GM18907 (cell line): ENCODE results near the gene GPR158.
"Not testable (repeated sequence)": the region's sequence is repeated elsewhere in the genome, so short reads cannot be mapped to it uniquely, and the experiment has no call there.

ENCODE experiments used
- ATAC-seq: cut with Tn5 transposase; IDR thresholded peaks from one replicate; pipeline ENCODE4 v1.9.1; 2021; ENCODE audit warnings: mild to moderate bottlenecking, moderate library complexity; ENCODE audit not compliant: unreplicated experiment

The GPR158 gene

GRCh38 chr10:25300073-25300472 is 125.3 kb downstream of the GPR158 start:
- ATAC-seq: no peak

- ATAC-seq: no peak
Measured at GRCh38 chr10:25304606-25305005, 129.8 kb downstream of the GPR158 start.

GRCh38 chr10:25306386-25306785 is 131.6 kb downstream of the GPR158 start:
- no peak for ATAC-seq

DNA sequence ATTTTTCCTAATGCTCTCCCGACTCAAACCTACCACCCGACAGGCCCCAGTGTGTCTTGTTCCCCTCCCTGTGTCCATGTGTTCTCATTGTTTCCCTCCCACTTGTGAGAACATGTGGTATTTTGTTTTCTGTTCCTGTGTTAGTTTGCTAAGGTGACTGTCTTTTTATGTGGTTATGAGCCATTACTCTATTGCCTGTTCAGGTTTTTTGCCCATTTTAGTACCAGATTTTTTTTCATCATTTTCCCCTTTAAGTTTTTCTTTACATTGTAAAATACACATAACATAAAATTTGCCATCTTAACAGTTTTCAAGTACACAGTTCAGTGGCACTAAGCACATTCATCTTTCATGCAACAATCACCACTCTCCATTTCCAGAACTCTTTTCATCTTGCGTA is 133.5 kb downstream of the GPR158 start:
- ATAC-seq: no peak

- ATAC-seq: not testable (repeated sequence)
Measured at GRCh38 chr10:25317596-25318211, 142.9 kb downstream of the GPR158 start.

DNA sequence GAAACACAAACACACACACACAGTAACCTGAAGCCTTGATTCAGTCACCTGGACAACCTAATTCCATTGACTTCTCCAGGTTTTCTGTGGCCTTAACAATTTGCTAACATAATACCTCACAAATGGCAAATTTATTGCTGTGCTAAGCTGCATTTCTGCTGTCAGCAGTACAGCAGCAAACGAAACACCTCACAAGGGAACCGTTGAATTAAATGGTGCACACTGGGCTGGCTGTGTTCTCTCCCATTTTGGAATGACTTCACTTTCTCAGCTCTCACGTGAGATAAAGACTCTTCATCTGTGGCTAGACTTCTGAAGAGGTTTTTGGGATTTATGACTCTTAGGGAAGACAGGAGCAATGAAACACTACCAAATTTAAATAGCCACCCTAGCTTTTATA is 152.5 kb downstream of the GPR158 start:
- no peak for ATAC-seq

DNA sequence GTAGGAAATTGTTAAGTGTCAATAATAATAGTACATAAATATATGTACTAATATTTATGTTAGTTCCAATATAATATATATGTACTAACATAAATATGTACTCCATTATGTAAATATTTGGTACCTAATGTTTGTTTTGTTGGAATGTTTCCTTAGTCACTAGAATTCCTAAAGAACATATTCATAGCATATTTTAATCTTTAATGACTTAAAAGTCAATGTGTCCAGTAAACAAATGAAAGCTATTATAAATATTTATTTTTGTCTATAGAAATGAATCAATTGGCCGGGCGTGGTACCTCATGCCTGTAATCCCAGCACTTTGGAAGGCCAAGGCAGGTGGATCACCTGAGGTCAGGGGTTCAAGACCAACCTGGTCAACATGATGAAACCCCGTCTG is 153.6 kb downstream of the GPR158 start:
- no peak for ATAC-seq

DNA sequence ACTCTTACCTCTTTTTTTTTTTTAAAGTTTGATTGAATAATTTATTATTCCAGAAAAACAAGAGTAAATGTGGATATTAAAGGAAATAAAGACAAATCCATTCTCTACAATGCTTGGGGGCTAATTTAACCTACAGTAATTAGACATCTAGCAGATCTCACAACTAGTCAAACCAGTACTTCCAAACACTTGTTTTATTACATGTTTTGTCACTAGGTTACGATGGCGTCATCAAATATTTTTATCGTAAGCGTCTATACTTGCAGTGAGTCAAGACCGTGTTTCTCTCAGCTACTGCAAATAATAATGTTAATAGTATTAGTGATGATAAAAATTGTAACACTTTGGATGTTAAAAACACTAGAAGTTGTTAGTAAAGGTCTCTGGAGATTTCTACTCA is 154.8 kb downstream of the GPR158 start:
- ATAC-seq: not testable (repeated sequence)

DNA sequence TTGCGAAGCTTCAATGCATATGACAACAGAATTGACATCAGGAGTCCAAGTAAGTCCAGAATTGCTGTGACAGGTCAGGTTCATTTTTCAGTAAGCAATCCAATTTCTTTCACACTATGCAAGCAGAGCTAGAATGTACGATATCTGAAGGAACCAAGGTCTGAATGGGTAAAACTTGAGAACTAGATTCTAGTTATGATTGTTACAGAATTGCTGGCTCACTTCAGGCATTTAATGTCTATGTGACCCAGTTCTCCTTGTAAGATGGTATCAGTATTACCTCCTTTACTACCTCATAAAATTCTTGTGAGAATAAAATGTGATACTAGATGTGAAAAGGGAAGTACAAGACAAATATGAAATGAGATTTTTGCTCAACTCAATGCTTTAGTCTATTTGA is 159.6 kb downstream of the GPR158 start:
- no peak for ATAC-seq

DNA sequence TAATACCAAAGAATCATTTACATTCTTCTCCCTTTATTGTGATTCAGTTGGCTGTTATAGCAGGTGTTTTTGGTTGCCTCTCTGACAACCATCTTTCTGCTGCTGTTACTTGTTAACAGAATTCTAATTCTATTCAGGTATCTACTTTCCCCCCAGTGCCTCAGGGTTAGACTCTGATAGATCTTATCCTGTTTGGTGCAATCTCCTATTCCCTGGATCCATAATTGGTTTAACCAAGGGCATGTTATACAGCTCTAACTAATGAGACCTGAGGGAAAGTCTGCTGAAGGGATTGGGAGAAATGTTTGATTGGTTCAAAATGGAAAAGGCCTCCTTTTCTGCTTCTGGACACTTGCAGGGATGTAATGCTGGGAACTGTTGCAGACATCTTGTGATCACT is 161.5 kb downstream of the GPR158 start:
- no peak for ATAC-seq

DNA sequence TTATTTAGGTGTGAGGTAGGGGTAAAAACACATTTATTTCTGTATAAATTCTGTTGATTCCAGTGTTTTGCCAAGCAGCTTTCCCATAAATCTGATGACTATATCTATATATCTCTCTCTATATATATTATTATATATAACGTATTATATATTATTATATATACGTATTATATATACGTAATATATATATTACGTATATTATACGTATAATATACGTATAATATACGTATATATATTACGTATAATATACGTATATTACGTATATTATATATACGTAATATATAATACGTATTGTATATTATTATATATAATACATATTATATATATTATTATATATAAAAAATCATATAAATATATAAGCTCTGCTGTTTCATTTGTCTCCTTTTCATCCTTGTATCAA is 163.5 kb downstream of the GPR158 start:
- no peak for ATAC-seq

DNA sequence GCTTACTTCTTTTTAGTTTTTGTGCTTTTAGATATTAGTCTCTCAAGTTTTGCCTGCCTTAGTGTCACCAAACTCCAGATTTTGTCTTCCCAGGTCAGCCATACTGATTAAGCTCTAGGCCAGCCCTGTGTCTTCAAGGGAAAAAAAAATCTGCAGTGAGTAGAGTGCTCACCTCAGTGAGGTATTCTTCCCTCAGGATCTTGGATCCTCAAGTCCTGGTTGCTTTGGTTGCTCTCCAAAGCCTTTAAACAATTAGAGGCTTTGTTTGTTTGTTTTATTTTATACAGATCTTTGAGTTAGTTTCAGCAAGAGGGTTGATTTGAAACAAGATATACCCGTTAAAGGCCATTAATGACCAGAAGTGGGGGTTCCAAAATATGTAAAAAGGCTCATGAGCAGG is 165.2 kb downstream of the GPR158 start:
- no peak for ATAC-seq

DNA sequence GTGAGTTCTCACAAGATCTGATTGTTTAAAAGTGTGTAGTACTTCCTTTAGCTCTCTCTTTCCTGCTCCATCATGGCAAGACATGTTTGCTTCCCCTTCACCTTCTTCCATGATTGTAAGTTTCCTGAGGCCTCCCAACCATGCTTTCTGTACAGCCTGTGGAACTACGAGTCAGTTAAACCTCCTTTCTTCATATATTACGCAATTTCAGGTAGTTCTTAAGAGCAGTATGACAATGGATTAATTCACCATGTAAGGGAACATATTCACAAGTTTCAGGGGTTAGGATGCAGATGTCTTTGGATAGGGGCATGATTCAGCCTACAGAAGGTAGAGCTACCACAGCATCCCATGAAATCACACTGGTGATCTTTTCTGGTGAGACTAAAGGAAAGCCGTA is 174.7 kb downstream of the GPR158 start:
- no peak for ATAC-seq

DNA sequence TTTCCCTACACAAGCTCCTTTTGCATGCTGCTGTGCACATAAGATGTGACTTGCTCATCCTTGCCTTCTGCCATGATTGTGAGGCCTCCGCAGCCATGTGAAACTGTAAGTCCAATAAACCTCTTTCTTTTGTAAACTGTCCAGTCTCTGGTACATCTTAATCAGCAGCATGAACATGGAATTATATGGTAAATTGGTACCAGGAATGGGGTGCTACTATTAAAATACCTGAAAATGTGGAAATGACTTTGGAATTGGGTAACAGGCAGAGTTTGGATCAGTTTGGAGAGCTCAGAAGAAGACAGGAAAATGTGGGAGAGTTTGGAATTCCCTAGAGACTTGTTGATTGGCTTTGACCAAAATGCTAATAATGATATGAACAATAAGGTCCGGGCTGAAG is 181.8 kb downstream of the GPR158 start:
- no peak for ATAC-seq

DNA sequence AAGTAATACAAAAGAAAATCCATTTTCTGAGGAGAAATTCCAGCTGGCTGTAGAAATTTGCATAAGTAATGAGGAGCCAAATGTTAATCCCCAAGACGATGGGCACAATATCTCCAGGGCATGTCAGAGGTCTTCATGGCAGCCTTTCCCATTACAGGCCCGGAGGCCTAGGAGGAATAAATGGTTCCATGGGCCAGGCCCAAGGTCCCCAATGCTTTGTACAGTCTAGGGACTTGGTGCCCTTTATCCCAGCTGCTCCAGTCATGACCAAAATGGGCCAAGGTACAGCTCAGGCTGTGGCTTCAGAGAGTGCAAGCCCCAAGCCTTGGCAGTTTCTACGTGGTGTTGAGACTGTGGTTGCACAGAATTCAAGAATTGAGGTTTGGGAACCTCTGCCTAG is 182.5 kb downstream of the GPR158 start:
- no peak for ATAC-seq

DNA sequence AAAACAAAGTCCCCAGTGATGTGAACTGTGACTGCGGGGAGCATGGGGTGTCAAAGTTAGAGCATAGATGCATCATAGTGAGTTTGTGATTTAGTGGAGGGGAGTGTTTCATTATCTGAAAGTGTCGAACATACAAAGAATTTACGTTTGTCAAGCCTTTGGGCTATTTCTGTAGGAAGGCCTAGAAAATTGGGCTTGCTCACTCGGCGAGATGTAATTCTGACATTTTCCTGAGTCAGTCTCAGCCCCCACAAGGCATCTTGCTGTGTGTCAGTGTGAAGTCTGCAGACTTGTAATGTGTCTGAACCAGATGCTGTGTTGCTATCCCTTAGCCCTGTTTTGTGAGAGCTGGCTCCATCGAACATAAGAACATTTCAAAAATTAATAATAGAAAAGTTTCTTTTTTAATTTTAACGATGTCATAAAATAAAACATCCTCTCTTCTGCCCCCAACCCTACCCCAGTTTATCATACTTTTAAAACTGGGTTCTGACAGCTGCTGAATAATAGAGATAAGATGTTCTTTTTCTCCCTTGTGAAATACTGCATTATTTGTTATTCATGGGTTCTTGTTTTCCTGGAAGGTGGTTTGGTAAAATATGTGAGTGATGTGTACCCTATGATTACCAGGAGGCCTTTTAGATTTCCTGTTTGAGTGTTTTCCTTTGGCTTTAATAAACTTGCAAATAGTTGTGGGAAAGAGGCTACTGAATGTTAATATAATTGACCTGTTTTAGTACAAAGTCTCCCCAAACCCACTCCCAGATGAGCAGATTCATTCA is 207.4 kb downstream of the GPR158 start:
- no peak for ATAC-seq

- not testable (repeated sequence) for ATAC-seq
Measured at GRCh38 chr10:25382901-25383300, 208.1 kb downstream of the GPR158 start.

DNA sequence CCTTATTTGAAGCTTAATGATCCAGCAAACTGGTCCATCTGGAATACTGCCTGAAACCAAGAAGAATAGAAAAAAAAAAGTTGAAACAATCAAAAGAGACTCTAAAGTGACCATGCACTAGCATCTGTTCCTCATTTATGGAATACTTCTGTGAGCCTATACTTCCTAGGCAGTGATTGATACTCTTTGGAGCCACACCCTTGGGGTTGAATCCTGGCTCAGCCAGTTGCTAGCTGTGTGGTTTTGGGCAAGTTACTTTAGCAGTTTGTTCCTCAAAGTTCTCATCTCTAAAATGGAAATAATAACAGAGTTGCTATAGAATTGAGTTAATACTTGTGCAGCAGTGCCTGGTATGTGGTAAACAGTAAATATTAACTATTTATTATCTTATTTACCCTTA is 208.9 kb downstream of the GPR158 start:
- no peak for ATAC-seq

- ATAC-seq: no peak
Measured at GRCh38 chr10:25384618-25385017, 209.8 kb downstream of the GPR158 start.

GRCh38 chr10:25388188-25388861 is 213.5 kb downstream of the GPR158 start:
- no peak for ATAC-seq

DNA sequence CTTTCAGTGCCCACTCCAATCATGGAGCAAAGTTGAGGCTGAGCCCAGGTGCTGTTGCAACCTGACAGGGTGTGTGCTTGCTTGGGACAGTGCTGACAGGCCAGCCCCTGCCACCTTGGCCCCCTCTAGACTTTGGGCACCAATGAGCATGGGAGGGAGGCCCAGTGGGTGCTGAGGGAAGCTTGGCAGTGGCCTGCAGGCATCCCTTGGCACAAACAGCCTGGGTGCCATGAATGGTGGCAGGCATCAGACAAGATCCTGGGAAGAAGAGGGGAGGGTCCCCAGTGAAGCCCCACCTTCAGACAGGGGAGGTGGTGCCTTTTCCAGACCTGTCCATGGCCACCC is 214.0 kb downstream of the GPR158 start:
- ATAC-seq: no peak

DNA sequence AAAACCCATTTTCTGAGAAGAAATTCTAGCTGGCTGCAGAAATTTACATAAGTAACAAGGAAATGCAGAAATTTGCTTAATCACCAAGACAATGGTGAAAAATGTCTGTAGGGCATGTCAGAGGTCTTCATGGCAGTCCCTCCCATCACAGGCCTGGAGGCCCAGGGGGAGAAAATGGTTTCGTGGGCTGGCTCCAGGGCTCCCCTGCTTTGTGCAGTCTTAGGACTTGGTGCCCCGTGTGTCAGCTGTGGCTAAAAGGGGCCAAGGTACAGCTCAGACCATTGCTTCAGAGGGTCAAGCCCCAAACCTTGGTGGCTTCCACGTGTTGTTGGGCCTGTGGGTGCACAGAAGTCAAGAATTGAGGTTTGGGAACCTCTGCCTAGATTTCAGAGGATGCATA is 215.9 kb downstream of the GPR158 start:
- ATAC-seq: no peak
